GM18502 (cell line): ENCODE data around the gene DISP2.

Experiments used
- ATAC-seq: cut with Tn5 transposase; IDR thresholded peaks from one replicate; pipeline ENCODE4 v1.9.1; 2021; ENCODE audit warnings: mild to moderate bottlenecking; ENCODE audit not compliant: unreplicated experiment, poor library complexity

The DISP2 gene

DNA sequence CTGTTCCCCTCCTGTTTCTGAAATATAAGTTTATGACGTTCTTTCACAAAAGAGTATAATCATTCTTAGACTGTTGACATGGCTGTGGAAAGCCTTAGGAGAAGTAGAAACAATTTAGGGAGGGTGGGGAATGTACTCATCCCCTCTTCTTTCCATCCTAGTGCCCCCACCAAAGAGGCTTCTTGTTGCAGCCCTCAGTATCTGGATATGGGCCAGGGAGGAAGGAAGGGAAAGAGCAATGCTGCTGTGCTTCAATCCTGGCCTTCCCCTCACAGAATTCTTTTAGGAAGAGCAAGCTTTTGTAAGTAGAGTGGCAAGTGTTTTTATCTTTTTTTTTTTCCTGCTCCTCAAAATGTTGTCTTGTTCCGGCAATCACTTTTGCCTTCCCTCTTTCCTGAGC is 32.8 kb upstream of the DISP2 start:
- ATAC-seq = no peak

DNA sequence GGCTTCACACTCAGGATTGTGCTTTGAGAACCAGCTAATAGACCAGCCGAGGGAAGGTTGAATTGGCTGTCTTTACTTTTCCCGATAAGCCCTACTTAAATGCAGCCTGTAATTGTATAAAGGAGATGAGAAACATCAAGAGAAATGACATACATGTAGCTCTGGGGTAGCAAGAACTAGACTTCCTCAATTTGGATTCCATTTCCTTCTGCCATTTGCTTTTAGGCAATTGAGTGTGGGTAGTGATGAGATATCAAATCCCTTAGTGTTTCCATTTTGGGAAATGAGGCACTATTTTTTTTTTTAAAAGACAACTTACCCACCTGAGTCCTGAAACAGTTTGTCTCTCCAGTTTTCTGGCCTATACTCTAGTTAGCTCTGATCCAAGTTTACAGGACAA is 32.3 kb upstream of the DISP2 start:
- no peak for ATAC-seq

DNA sequence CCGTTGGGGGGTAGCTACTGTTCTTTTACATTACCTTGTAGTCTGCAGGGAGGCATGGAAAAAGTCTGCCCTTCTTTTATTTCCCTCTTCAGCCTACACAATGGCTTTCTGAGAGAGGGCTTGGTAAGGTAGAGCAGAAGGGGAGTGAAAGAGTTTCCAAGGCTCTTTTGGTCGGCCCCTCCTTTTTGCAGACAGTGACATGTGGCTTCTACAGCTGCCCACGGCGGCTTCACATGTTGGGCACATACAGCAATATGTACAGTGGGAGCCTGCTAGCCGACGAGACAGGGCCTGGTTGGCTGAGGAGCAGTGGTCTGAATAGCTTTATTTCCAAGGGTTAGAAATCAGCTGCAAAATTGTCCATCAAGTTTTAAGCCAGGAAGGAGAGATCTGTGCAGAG is 30.6 kb upstream of the DISP2 start:
- ATAC-seq = no peak

DNA sequence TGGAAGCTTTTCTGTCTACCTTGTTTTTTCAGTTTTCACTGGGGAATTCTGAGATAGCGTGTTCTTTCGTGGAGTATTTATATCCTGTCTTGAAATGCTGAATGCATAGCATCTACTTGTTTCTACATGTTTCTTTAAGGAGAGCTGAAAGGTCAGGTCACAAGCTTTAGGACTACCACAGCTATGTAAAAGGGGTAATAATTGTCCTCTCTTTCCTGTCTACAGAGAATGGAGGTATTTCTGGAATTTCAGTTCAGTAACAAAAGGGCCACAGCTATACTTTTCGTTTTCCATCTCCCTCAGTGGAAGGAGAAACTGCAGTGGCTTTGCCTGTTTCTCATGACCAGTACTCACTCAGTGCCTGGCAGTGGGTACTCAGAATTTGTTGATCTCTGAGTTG is 29.8 kb upstream of the DISP2 start:
- ATAC-seq = no peak

DNA sequence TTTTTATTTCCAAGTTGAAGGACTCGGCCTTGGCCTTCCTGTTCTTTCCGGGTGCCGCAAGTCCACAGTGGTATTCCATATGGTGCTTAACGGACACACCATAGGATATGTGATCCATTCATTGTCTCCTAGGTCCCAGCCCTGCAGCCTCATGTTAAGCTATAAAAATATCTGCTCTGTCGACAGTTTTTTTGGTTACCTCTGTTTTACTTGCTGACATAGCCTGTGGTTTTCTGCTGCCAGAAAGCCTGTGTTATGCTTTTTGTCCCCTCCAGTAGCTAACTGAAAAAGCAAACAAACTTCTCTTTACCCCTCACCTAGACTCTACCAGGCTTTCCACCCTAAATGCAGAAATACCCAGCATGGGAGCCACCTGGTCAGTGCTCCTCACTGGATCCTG is 29.3 kb upstream of the DISP2 start:
- no peak for ATAC-seq

DNA sequence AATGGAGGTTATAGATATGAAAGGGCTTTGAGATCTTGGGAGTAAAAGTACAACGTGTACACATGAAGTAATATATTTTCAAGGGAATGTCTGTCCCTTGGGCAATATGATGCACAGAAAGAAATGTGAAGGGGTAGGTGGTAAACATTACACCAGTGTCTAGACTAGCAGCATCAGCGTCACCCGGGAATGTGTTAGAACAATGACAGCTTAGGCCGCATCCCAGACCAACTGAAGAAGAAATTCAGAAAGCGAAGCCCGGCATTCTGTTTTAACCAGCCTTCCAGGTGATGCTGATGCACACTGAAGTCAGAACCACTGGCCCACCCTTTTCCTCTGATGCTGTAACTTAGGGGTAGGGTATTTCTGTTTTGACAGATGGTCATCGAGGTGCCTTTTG is 28.2 kb upstream of the DISP2 start:
- no peak for ATAC-seq

DNA sequence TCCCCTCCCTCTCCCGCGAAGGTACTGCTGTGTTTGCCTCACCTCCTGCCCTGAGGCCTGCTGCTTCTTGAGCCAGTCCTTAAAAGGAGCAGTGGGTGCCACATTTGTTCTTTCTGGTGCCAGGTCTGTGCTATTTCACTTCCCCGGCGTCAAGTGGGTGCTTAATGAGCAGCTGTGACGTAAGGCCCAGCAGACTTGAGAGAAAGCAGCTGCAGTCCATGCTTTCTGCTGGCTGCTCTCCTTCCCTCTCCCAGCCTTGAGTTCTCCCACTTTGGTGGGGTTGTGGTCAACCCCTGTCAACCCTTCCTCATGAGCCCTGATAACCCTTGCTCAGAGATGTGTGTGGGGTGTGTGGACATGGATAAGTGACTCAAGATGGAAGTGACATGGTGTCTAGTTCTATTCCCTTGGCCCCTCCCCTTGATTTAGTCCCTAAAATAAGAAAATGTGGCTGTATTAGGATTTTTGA is 27.6 kb upstream of the DISP2 start:
- no peak for ATAC-seq

DNA sequence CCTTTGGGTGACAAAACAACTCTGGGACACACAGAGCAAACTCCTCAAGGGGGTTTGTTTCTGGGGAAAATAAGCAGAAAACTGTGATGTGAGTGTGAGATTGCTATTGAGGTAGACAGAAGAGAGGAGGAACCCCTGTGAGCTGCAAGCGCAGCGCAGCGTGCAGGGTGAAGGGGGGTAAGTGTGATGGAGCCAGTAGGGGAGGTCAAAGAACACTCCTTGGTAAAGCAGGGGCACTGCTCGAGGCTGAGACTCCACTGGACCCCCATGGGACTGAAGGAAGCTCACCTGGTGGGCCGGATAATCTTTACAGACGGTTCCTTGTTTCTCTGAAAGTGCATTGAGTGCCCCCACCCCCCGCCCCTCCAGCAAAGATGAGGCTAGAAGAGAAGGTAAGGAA is 27.0 kb upstream of the DISP2 start:
- no peak for ATAC-seq

DNA sequence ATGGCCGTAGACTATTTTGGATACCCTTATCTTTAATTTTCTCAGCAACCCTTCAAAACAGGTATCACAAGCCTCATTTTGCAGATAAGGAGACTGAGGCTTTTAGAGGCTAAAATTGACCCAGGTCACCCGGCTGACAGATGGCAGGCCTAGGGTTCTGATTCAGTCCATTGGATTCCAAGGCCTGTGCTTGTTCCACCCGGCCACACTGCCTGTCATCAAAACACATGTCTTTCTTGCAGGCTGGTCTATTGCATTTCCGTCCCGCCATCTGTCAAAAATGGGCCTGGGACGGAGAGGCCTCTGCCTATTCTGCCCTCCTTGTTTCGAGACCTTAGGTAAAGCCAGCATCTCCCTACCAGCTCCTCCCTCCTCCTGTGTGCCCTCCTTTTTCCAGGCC is 26.4 kb upstream of the DISP2 start:
- no peak for ATAC-seq

DNA sequence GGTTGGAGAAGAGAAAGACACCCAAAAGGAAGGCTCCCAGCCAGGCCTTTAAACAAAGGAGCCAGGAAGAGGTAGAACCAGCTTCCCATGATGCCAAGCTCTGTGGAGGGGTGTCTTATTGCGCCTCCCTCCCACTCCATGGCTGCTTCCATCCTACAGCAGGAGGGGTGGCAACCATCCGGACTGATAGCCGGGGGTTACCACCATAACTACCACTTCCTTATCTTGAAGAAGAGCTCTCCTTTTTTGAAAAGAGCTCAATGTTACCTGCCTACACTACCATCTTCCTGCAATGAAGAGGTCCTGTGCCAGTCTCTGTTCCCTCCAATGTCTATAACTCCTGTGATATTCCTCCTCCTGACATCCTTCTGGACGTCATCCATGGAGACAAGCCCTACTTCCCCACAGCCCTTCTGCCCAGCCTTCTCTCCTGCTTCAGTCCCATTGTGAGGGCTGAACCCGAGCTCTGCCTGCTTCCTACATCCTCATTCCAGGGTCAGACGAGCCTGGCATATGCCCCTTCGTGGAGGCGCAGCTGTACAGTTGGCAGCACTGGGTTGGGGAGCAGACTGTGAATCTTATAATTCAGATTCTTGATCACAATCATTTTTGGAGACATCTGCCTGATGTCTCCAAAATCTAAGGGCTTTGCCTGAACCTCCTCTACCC is 25.8 kb upstream of the DISP2 start:
- no peak for ATAC-seq

DNA sequence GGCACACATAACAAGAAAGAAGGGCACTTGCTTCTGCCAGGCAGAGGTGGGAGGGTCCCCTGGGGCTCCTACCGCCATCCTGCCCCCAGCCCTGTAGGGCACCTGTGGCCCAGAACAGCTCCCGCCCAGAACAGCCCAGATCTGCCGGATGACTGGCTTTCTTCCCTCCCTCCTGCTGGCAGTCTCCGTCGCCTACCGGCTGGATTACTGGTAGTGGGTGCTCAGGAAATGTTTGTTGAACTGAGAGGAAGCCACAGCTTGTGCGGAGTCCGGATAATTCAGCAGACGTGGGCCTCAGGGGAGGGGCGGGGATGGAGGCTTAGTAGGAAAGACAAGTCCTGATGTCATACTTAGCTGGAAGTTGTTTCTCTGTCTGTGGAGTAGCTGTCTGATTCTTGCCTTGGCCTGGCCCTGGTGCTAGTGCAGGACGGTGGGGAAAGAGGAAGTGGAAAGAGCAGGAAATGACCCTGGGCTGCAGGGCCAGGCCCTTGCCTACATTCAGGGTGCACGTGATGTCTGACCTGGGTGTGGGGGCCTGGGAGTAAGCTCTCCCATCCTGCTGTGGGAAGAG is 24.0 kb upstream of the DISP2 start:
- ATAC-seq = no peak

DNA sequence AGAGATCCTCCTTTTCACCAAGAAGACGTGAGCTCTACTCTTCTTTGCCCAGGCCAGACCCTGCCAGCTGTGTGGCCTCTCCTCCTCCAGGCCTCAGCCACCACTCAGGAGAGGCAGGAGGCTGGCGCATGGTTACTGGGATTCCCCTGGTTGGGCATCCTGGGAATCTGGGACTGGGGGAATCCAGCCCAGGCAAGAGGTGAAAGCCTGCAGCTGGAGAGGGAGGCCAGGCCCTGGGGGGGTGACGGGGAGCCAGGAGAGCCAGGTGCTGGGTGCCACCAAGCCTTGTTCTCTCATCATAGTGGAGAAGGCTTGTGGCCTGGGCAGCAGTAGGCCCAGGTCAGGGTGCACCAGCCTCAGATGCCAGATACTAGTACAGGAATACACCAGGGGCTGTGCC is 23.5 kb upstream of the DISP2 start:
- ATAC-seq = no peak

DNA sequence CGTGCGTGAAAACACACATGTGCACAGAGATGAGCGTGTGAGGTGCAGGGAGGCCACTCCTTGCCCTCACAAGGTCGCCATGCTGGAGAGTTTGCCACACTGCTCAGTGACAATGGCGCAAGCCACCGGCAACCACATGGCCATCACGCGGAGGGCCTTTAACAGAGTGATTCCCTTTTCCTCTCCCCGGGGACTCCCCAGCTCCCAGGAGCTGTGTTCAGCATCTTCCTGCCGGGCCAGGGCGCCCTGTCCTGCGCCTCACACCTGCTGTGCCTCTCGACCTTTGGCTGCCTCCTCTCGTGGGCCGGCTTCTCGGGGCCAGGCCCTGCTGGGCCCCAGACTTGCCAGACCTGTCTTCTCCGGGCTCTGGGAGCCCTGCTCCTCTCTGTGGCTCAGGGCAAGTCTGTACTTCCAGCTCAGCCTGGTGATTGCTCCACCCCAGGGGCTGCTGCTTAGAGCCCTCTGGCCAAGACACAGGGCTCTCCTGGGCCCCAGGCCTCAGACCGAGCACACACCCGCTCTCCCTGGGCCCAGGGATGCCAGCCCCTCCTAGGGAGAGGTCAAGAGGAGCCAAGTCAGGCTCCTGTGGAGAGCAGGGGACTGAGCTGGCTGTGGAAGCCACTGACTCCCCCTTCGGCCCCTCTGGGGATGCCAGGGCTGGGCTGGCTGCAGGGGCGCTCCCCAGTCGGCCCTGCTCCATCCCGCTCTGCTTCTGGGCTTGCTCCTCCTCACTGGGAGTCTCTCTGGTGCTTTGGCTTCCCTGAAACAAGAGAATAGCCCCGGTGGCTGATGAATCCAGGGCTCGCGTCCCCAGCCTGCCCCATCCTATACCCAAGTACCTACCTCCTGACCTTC is 22.9 kb upstream of the DISP2 start:
- ATAC-seq = no peak

DNA sequence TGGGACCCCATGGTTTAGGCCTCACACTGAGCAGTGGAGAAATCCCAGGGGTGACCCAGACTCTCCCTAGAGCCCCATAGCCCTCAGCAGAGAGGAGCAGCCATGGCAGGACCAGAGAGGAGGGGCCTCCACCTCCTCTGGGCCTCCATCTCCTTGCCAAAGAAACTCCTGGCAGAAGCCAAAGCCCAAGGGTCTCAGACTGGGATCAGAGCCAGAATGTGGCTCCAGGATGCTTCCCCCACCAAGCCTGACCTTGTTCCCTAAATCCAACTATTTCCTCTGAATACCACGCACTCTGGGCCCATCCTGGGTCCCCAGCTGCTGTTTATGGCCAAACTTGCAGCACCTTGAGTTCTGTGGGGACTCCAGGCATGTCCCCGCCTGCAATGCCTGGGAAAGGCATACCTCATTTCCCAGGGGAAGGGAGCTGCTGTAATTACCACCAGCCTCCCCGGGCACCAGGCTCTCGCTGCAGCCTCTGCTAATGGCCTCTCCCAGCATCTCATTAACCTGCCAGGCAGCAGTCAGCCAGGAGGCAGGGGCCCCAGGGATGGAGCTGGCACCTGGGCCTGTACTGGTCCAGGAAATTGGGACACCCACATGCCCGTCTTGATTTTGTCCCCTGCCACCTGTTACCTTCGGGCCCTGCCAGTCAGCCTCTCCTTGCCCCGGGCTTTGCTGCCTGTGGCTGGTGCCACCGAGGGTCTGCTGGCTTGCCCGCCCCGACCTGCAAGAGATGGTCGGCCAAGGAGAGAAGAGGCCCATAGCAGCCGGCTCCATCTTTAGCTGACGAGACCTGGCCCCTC is 21.9 kb upstream of the DISP2 start:
- no peak for ATAC-seq

DNA sequence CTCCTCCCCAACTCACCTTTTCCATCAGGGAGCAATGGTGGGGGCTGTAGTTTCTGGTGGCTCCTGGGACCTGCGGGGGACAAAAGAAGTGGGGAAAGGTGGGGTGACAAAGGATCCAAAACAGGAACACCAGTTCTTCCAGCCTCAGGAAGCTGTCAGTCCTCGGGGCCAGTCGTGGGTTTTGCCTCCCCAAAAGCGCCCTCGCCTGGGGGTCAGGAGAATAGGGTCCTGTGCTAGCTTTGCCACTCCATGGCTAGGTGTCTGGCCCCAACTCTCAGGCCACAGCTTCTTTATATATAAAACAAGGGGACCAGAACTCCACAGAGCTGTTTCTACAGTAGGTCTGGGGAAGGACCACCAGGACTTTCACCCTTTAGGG is 21.3 kb upstream of the DISP2 start:
- no peak for ATAC-seq

DNA sequence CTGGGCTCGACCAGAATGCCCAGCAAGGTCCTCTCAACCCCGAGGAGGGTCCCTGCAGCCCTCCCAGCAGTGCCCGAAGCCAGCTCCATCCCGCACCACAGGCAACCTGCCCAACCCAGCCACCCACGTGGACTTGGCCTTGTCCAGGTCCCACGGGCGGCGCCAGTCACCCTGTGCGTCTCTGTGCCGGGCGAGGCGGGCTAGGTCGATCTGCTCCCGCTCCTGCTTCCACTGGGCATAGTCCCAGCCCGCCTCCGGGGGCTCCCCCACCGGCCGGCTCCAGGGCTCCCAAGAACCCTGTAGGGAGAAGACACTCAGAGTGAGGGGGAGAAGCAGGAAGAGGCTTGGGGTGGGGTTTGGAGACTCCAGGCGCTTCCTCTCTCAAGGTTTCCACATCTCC is 20.4 kb upstream of the DISP2 start:
- ATAC-seq = no peak

DNA sequence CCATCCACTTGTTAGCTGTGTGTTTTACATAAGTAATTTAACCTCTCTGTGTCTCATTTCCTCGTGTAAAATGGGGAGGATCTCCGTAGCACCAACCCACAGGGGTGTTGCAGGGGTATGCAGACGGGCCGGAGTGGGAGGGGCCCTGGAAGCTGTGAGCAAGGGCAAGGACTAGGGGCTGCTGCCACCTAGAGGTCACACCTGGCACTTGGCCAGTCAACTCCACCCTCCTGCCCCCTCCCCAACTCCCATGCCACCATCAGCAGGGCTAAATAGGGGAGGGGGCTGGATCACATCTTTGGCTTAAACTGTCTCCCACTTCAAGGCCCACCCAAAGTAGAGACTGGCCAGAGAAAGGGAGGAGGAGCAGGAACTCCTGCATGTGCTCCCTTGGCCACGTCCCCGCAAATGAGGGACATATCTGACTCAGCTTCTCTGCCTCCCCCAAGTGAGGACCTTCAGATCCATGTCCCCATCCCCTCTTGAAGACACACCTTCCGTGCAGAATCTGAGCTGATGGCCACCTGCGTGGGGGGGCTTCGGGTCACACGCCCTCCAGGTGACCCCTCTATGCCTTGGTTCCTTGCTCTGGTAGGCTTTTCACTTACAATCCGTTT is 19.9 kb upstream of the DISP2 start:
- ATAC-seq = peak; percentile 52

DNA sequence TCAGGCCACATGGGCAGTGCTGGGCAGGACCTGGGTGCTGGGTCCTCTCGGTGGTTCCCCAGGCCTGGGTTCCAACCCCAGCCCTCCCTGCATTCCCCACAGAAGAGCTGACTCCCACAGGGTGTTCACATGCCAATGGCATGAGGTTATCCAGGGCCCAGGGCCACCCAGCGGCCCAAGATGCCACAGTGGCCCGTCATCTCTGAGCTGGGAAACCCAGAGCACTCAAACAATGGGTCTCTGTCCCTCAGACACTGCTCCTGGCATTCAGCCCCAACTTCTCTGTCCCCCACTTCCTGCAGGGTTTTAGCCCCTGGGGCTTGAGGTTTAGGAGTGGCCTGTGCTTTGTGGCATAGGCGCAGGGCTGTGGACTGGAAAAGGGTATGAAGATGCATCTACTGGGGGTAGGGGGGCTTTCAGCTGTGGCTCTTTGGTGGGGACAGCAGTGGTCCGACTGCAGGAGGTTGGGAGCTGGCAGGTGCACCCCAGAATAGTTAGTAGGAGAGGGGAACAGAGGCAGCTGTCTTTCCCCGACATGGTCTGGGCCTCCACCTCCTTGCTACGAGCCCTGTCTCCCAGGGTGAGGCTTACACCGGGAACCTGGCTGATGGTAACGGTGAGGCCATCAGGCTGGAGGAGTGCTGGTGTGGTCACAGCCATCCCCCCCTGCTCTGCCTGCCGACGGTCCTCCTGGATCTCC is 18.9 kb upstream of the DISP2 start:
- ATAC-seq = no peak

DNA sequence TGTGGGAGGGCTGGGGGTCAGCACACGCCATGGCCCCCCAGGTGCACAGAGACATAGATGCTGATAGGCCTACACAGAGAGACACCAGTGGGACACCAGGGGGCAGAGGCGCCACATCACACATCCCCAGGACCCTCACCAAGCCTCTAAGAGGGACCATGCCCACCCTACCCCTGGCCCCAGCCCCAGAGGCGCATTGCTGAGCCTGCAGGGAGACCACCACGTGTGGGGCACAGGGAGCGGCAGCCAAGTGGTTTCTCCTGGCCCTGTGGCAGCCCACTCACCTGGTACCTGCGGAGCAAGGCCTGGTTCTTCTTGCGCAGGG is 18.4 kb upstream of the DISP2 start:
- ATAC-seq = no peak
